ENCODE data around the gene NDUFV1.

NDUFV1 gene

GRCh38 chr11:67576735-67577475, 29.8 kb upstream of the NDUFV1 start:
- no peaks in the 10 kb centered on the region for H3F3A ChIP-seq (ENCODE audit: insufficient read depth, low read length)
- no peaks in the 10 kb centered on the region for H3K9me2 ChIP-seq (replicated peaks; ENCODE audit: insufficient read depth, low read length)
- H3K4me3 ChIP-seq (ENCODE audit: low read length), result no peak overlapping the region
- no peaks in the 10 kb centered on the region for H3K9me3 ChIP-seq (replicated peaks; ENCODE audit: insufficient read depth, low read length)
- no peak for DNase-seq
- H3K27ac ChIP-seq (ENCODE audit: low read length), result no peak overlapping the region
- H3K36me3 ChIP-seq (replicated peaks; ENCODE audit: insufficient read depth, low read length), result no peaks in the 10 kb centered on the region
- H3K4me1 ChIP-seq (ENCODE audit: low read length), result peaks cover 8% of the 10 kb centered on the region
- H3K4me2 ChIP-seq (ENCODE audit: low read depth, low read length), result no peak overlapping the region
- H3K9ac ChIP-seq (ENCODE audit: low read length), result no peak overlapping the region
- no peaks in the 10 kb centered on the region for H3K79me2 ChIP-seq (ENCODE audit: low read length)
- no peak overlapping the region for H2AFZ ChIP-seq (ENCODE audit: low read length)
- H3K27me3 ChIP-seq (replicated peaks; ENCODE audit: insufficient read depth, low read length), result peaks cover 54% of the 10 kb centered on the region
- no peaks in the 10 kb centered on the region for H4K20me1 ChIP-seq (ENCODE audit: insufficient read depth, low read length)
- TF ChIP-seq CTCF (IDR thresholded peaks at IDR 0.05; ENCODE audit: low read length) (peak; percentile 16), EZH2phosphoT487 (IDR thresholded peaks at IDR 0.05; ENCODE audit: low read length) (no peak)

- Histone ChIP-seq H3K4me1 (ENCODE audit: low read length) (peaks cover 14% of the 10 kb centered on the region), H3K79me2 (ENCODE audit: low read length) (no peaks in the 10 kb centered on the region)
- no peak for TF ChIP-seq EZH2phosphoT487 (IDR thresholded peaks at IDR 0.05; ENCODE audit: low read length)
Measured at GRCh38 chr11:67577951-67578350, 28.8 kb upstream of the NDUFV1 start.

GRCh38 chr11:67581469-67581868, 25.3 kb upstream of the NDUFV1 start:
- no peak for DNase-seq
- Histone ChIP-seq H3K9me2 (replicated peaks; ENCODE audit: insufficient read depth, low read length) (no peaks in the 10 kb centered on the region), H3K4me1 (ENCODE audit: low read length) (peaks cover 31% of the 10 kb centered on the region), H3K4me3 (ENCODE audit: low read length) (no peak overlapping the region), H3K9me3 (replicated peaks; ENCODE audit: insufficient read depth, low read length) (no peaks in the 10 kb centered on the region), H3K9ac (ENCODE audit: low read length) (no peak overlapping the region), H3K27ac (ENCODE audit: low read length) (no peak overlapping the region), H3K27me3 (replicated peaks; ENCODE audit: insufficient read depth, low read length) (peaks cover 23% of the 10 kb centered on the region), H3K4me2 (ENCODE audit: low read depth, low read length) (no peak overlapping the region), H3F3A (ENCODE audit: insufficient read depth, low read length) (peaks cover 25% of the 10 kb centered on the region), H2AFZ (ENCODE audit: low read length) (no peak overlapping the region), H4K20me1 (ENCODE audit: insufficient read depth, low read length) (peaks cover 3% of the 10 kb centered on the region; the same call in 1 of the 2 replicates), H3K79me2 (ENCODE audit: low read length) (peaks cover 24% of the 10 kb centered on the region), H3K36me3 (replicated peaks; ENCODE audit: insufficient read depth, low read length) (peaks cover 7% of the 10 kb centered on the region; the same call in 1 of the 2 replicates)
- TF ChIP-seq CTCF (IDR thresholded peaks at IDR 0.05; ENCODE audit: low read length), result no peak
- no peak for TF ChIP-seq EZH2phosphoT487 (IDR thresholded peaks at IDR 0.05; ENCODE audit: low read length)
- no peak for TF ChIP-seq EZH2 (optimal IDR thresholded peaks at IDR 0.05; ENCODE audit: low read depth, low read length)

More at GRCh38 chr11:67577951-67578350, 28.8 kb upstream of the NDUFV1 start:
- Histone ChIP-seq H4K20me1 (ENCODE audit: insufficient read depth, low read length) (no peaks in the 10 kb centered on the region), H2AFZ (ENCODE audit: low read length) (no peak overlapping the region), H3K9me3 (replicated peaks; ENCODE audit: insufficient read depth, low read length) (no peaks in the 10 kb centered on the region), H3K9me2 (replicated peaks; ENCODE audit: insufficient read depth, low read length) (no peaks in the 10 kb centered on the region), H3K4me3 (ENCODE audit: low read length) (no peak overlapping the region), H3K4me2 (ENCODE audit: low read depth, low read length) (no peak overlapping the region), H3K27me3 (replicated peaks; ENCODE audit: insufficient read depth, low read length) (peaks cover 50% of the 10 kb centered on the region), H3K36me3 (replicated peaks; ENCODE audit: insufficient read depth, low read length) (no peaks in the 10 kb centered on the region), H3K27ac (ENCODE audit: low read length) (no peak overlapping the region), H3F3A (ENCODE audit: insufficient read depth, low read length) (no peaks in the 10 kb centered on the region; the same call in 1 of the 2 replicates), H3K9ac (ENCODE audit: low read length) (no peak overlapping the region)
- DNase-seq, result no peak

DNA sequence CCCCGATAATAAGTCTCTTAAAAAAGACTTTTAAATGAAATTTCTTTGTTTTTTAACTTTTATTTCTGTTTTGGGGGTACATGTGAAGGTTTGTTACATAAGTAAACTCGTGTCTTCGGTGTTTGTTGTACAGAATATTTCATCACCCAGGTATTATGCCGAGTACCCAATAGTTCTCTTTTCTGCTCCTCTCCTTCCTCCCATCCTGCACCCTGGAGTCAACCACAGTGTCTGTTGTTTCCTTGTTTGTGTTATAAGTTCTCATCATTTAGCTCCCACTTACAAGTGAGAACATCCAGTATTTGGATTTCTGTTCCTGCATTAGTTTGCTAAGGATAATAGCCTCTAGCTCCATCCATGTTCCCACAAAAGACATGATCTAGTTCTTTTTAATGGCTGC, 24.7 kb upstream of the NDUFV1 start:
- Histone ChIP-seq H3K4me1 (ENCODE audit: low read length) (peaks cover 36% of the 10 kb centered on the region), H3K27me3 (replicated peaks; ENCODE audit: insufficient read depth, low read length) (peaks cover 19% of the 10 kb centered on the region), H3K4me2 (ENCODE audit: low read depth, low read length) (peak overlapping the region; percentile 10; the same call in 1 of the 2 replicates), H4K20me1 (ENCODE audit: insufficient read depth, low read length) (peaks cover 3% of the 10 kb centered on the region; the same call in 1 of the 2 replicates), H3K36me3 (replicated peaks; ENCODE audit: insufficient read depth, low read length) (peaks cover 8% of the 10 kb centered on the region; the same call in 1 of the 2 replicates), H3K27ac (ENCODE audit: low read length) (no peak overlapping the region; the same call in 1 of the 2 replicates), H3K4me3 (ENCODE audit: low read length) (no peak overlapping the region), H3F3A (ENCODE audit: insufficient read depth, low read length) (peaks cover 31% of the 10 kb centered on the region), H3K79me2 (ENCODE audit: low read length) (peaks cover 24% of the 10 kb centered on the region), H3K9ac (ENCODE audit: low read length) (no peak overlapping the region), H3K9me2 (replicated peaks; ENCODE audit: insufficient read depth, low read length) (no peaks in the 10 kb centered on the region), H2AFZ (ENCODE audit: low read length) (no peak overlapping the region), H3K9me3 (replicated peaks; ENCODE audit: insufficient read depth, low read length) (no peaks in the 10 kb centered on the region)
- no peak for DNase-seq
- TF ChIP-seq CTCF (IDR thresholded peaks at IDR 0.05; ENCODE audit: low read length) (no peak), EZH2 (optimal IDR thresholded peaks at IDR 0.05; ENCODE audit: low read depth, low read length) (no peak), EZH2phosphoT487 (IDR thresholded peaks at IDR 0.05; ENCODE audit: low read length) (no peak)

All from MM.1S (cell line).